Measurements from ENCODE around the gene ENTHD1. TPM values are rescaled to one million over a fixed set of nuclear protein-coding genes. Genes with fewer than 3 reads are reported as not detected.

Gene ENTHD1
- total and polyA plus RNA-seq, 9 of the 15 experiments (the other 6 are each of a cell fraction or from before 2014, with no cell fraction given): 0.13 to 0.98 (median 0.35) TPM

GRCh38 chr22:39923696-39924095 is 30.1 kb upstream of the ENTHD1 start:
- FAIRE-seq: no peak
- no peaks in the 10 kb centered on the region for H3K36me3 ChIP-seq (ENCODE audit: control insufficient read depth, insufficient read depth, low read length)
- intact Hi-C loops (cut with micrococcal nuclease) (loop anchor here (10.0 kb wide), 1 partner anchor 69 kb away; no protein-coding TSS in a partner anchor), in situ Hi-C loops (cut with MboI) (no loop called here)
- ChIA-PET POLR2A (no interaction called here), CTCF (ENCODE audit: low intra/inter-chr PET ratio) (no interaction called here)
- peaks cover 32% of the 10 kb centered on the region; the same call in 2 of the 3 replicates for H3K79me2 ChIP-seq (ENCODE audit: control insufficient read depth, insufficient read depth, low read length)
- H3K27ac ChIP-seq (ENCODE audit: extremely low read depth, low read depth, low read length): no peak overlapping the region
- no peaks in the 10 kb centered on the region for H3K9me1 ChIP-seq (ENCODE audit: control insufficient read depth, insufficient read depth, low read length)
- no peak for DNase-seq (ENCODE audit: extremely low read depth in 1 of 4, low spot score in 3 of 4)
- no peaks in the 10 kb centered on the region; the same call in 1 of the 2 replicates for H3K9me3 ChIP-seq (replicated peaks; ENCODE audit: control insufficient read depth, insufficient read depth, low read depth, low read length)
- H3K27me3 ChIP-seq (ENCODE audit: control insufficient read depth in 2 of 2, insufficient read depth in 2 of 2, low read length in 2 of 2): no peaks in the 10 kb centered on the region
- H3K4me3 ChIP-seq: no peak overlapping the region
- no peak for ATAC-seq
- no TSS peak for BruUV-seq (replicated peaks)
- no peak overlapping the region for H3K4me2 ChIP-seq (ENCODE audit: insufficient read depth, low read length)
- H3K9ac ChIP-seq (ENCODE audit: insufficient read depth in 1 of 2, low read depth in 2 of 2, low read length in 2 of 2): no peak overlapping the region
- WGBS (ENCODE audit: insufficient coverage, low coverage, missing lambda C conversion rate): 88% methylated on average over 5 of the region's 5 CpGs
- H4K20me1 ChIP-seq (replicated peaks; ENCODE audit: control insufficient read depth, insufficient read depth, low read length): no peaks in the 10 kb centered on the region
- peaks cover 26 to 56% of the 10 kb centered on the region in 2 experiments for H3K4me1 ChIP-seq (replicated peaks in 1 of 2; ENCODE audit: control insufficient read depth in 2 of 2, insufficient read depth in 2 of 2, low read length in 2 of 2)
- H2AFZ ChIP-seq (ENCODE audit: low read depth, low read length): no peak overlapping the region
- TF ChIP-seq OTX1 (CRISPR knock-in tag; IDR thresholded peaks at IDR 0.05) (no peak), GATAD2B (IDR thresholded peaks at IDR 0.05; ENCODE audit: borderline replicate concordance) (no peak), RBBP5 (IDR thresholded peaks at IDR 0.05; ENCODE audit: borderline replicate concordance, insufficient read depth, low read length, poor library complexity, severe bottlenecking) (no peak), ZNF24 (IDR thresholded peaks at IDR 0.05) (no peak), SUPT5H (IDR thresholded peaks at IDR 0.05) (no peak), NR2C1 (IDR thresholded peaks at IDR 0.05) (no peak), NR2C1 (tag; IDR thresholded peaks at IDR 0.05) (no peak), ESRRA (IDR thresholded peaks at IDR 0.05; ENCODE audit: borderline replicate concordance, low read depth) (no peak), RBM17 (IDR thresholded peaks at IDR 0.05; ENCODE audit: borderline replicate concordance, low read depth, low read length) (no peak), NBN (IDR thresholded peaks at IDR 0.05; ENCODE audit: low read depth) (no peak), ZNF75A (CRISPR knock-in tag; IDR thresholded peaks at IDR 0.05) (no peak), ZKSCAN3 (CRISPR knock-in tag; IDR thresholded peaks at IDR 0.05) (no peak), MGA (IDR thresholded peaks at IDR 0.05) (no peak), IRF2 (CRISPR knock-in tag; IDR thresholded peaks at IDR 0.05) (no peak)
- TF ChIP-seq, protein P1, sequence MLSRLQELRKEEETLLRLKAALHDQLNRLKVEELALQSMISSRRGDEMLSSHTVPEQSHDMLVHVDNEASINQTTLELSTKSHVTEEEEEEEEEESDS (CRISPR knock-in tag; IDR thresholded peaks at IDR 0.05): no peak

All from K562 (cell line).